Cerebellar nuclear complex (tissue), 1 donor: Measurements from ENCODE around the gene MYO7B.

Experiments
- DNase-seq, 2 experiments: peaks; one replicate each; lab custom pipeline; 2025; lab: John Stamatoyannopoulos, UW

MYO7B gene

GRCh38 chr2:127589841-127590240 is 54.4 kb downstream of the MYO7B start:
- no peak for DNase-seq

GRCh38 chr2:127590386-127591190 is 55.1 kb downstream of the MYO7B start:
- DNase-seq: no peak

- DNase-seq: no peak
Observed at GRCh38 chr2:127591221-127591923, 55.9 kb downstream of the MYO7B start.

GRCh38 chr2:127592761-127593227 is 57.3 kb downstream of the MYO7B start:
- DNase-seq: no peak

GRCh38 chr2:127593228-127594115 is 58.0 kb downstream of the MYO7B start:
- no peak for DNase-seq

GRCh38 chr2:127594116-127594591 is 58.7 kb downstream of the MYO7B start:
- no peak for DNase-seq

GRCh38 chr2:127596311-127597045 is 61.0 kb downstream of the MYO7B start:
- DNase-seq: no peak

GRCh38 chr2:127597046-127597983 is 61.8 kb downstream of the MYO7B start:
- DNase-seq: no peak

GRCh38 chr2:127597984-127598380 is 62.5 kb downstream of the MYO7B start:
- no peak for DNase-seq

- no peak for DNase-seq
Observed at GRCh38 chr2:127598711-127599110, 63.2 kb downstream of the MYO7B start.

- no peak for DNase-seq
Observed at GRCh38 chr2:127599211-127599610, 63.7 kb downstream of the MYO7B start.

GRCh38 chr2:127604986-127605385 is 69.5 kb downstream of the MYO7B start:
- DNase-seq: no peak

GRCh38 chr2:127605691-127606263 is 70.3 kb downstream of the MYO7B start:
- no peak for DNase-seq

- DNase-seq: no peak
Observed at GRCh38 chr2:127606625-127607398, 71.3 kb downstream of the MYO7B start.

GRCh38 chr2:127607399-127607908 is 72.0 kb downstream of the MYO7B start:
- DNase-seq: no peak

GRCh38 chr2:127608061-127609030 is 72.9 kb downstream of the MYO7B start:
- no peak for DNase-seq

GRCh38 chr2:127609031-127609751 is 73.7 kb downstream of the MYO7B start:
- no peak for DNase-seq
